NCI-H2029 (cell line): ENCODE data around the gene NFAT5.
A peak's percentile ranks its signal among the peaks of the same experiment; 100 is the strongest.
"Not testable (repeated sequence)": the region's sequence is repeated elsewhere in the genome, so short reads cannot be mapped to it uniquely, and the experiment has no call there.

Experiments used
- DNase-seq: peaks from one replicate; lab custom pipeline; 2025; lab: John Stamatoyannopoulos, UW

Gene NFAT5

GRCh38 chr16:69565671-69566239, at the start of gene NFAT5:
NFAT5 (plus strand) TSS chr16:69565966; CDS start chr16:69566302, 336 bp downstream.
- peak; percentile 43 for DNase-seq

GRCh38 chr16:69517914-69518313, 47.9 kb upstream of the NFAT5 start:
- DNase-seq = not testable (repeated sequence)

- DNase-seq = no peak
Measured at GRCh38 chr16:69520413-69520799, 45.4 kb upstream of the NFAT5 start.

DNA sequence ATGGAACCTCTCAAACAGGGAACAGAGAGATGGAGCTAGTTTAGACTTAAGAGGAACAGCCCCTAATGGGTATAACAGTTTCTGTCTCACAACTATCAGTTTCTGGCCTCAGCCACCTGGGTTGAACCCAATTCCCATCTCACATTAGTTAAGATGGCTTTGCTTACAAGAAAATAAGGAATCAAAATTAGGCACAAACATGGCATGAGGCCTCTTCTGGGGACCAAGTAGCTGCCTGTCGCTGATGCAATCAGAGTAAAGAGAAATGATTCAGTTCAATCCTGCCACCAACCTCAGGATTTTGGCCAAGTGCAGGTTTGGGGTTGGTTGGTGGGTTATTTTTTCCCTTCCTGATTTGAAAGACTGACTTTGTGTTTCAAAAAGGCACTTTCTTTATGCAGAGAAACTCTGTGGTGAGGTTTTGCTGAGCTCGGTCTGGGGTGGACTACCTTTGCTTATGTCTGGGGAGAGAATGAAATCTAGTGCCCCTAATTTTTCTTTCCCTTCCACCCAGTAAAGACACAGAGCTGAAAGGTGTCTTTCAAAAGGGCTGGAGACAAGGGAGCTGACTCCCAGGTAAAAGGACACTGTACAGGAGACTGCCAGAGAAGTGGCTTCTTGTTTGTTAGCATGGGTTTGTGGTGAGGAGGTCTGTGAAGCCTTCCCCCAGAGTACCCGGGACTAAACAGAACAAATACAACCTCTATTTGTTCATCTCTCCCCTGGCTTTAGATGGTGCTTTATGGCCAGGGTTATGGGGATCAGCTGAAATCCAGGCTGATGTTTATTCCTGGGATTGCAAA, 44.8 kb upstream of the NFAT5 start:
- DNase-seq = no peak

- no peak for DNase-seq
Measured at GRCh38 chr16:69522041-69522578, 43.7 kb upstream of the NFAT5 start.

- no peak for DNase-seq
Measured at GRCh38 chr16:69522732-69523404, 42.9 kb upstream of the NFAT5 start.

GRCh38 chr16:69523566-69524305, 42.0 kb upstream of the NFAT5 start:
- no peak for DNase-seq

GRCh38 chr16:69526831-69527655, 38.7 kb upstream of the NFAT5 start:
- DNase-seq = no peak

DNA sequence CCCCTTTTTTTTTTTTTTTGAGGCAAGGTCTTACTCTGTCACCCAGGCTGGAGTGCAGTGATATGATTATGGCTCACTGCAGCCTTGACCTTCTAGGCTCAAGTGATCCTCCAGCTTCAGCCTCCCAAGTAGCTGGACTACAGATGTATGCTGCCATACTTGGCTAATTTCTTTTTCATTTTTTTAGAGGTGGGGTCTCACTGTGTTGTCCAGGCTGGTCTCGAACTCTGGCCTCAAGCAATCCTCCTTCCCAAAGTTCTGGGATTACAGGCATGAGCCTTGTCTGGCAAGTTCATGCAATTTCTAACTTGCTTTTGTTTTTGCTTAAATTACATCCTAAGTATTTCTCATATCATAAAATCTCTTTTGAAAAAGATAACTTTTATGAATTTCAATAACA, 33.8 kb upstream of the NFAT5 start:
- DNase-seq = no peak

DNA sequence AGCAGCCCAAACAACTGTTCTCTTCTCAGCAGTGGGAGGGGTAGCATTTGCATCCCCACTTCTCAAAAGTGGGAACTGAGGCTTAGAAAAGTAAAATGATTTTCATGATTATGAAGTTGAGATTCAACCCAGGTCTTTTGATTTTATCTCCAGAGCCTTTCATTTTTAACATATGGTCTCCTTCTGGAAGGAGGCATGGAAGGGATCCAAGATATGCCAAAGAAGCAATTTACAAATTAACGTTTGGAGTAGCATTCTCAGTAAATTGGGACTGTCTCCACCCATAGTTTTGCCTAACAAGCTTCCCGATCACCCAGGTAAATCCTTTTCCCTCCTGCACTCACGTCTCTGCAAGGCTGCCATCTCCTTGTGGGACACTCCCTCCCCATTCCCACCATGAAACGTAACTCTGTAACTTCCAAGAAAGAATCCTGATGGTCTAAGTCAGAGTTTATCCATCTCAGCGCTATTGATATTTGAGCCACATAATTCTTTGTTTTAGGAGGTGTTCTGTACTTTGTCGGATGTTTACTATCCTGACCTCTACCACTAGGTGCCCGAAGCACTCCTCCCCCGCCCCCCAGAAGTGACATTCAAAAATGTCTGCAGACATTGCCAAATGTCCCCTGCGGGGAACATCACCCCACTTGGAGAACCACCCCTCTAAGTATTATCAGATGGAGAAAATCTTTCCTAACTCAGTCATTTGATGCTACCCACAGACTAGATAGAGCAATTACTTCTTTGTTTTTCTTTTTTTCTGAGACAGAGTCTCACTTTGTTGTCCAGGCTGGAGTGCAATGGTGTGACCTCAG, 32.9 kb upstream of the NFAT5 start:
- no peak for DNase-seq

DNA sequence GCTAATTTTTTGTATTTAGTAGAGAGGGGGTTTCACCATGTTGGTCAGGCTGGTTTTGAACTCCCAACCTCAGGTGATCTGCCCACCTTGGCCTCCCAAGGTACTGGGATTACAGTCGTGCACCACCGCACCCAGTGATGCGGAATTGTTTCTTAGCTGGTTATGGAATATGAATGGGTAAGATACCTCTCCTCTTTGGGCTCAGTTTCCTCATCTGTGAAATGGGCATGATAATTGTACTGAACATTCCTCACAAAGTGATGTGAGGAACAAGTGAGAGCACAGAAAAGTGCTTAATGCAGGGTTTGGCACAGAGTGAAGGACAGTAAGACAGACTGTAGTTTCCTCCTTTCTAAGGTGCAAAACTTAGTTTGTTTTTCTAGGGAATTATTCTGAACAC, 31.0 kb upstream of the NFAT5 start:
- no peak for DNase-seq

- no peak for DNase-seq
Measured at GRCh38 chr16:69535123-69536050, 30.4 kb upstream of the NFAT5 start.

GRCh38 chr16:69537706-69538080, 28.1 kb upstream of the NFAT5 start:
- DNase-seq = no peak

DNA sequence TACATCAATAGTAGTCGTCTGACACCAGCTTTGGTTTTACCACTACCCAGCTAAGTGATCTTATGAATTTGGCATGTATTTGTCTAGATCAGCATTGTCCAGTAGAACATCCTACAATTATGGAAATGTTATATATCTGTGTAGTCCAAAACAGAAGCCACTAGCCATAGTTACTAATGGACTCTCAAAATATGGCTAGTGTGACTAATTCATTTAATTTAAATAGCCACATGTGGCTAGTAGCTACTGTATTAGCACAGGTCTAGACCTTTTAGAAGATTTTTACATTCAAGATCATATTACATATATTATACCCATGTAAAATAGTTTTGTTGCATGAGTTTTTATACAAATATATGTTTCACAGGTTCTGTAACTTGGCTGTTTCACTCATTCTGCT, 27.0 kb upstream of the NFAT5 start:
- no peak for DNase-seq

DNA sequence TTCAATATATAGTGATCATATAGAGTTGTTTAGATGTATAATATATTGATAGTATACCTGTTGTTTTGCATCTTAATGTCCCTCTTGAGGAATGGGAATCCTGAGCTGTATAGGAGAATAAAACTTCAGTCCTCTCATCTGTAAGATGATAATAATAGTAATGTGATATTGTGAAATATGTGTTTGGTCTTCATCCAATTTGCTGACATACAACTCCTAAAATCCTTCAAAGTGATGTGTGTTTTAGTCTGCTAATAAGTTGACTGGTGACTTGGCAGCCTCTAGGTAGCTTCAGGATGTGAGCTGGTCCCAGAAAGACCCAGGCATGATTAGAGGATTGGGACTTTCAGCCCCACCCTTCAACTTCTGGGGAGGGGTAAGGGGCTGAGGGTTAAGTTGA, 22.8 kb upstream of the NFAT5 start:
- no peak for DNase-seq

- DNase-seq = no peak
Measured at GRCh38 chr16:69544088-69544487, 21.7 kb upstream of the NFAT5 start.

DNA sequence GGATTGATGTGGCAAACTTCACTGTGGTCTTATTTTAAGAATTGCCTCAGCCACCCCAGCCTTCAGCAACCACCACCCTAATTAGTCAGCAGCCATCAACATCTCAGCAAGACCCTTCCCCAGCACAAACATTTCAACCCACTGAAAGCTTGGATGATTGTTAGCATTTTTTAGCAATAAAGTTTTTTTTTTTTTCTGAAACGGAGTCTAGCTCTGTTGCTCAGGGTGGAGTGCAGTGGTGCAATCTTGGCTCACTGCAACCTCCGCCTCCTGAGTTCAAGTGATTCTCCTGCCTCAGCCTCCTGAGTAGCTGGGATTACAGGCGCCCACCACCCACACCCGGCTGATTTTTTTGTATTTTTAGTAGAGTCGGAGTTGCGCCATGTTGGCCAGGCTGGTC, 19.1 kb upstream of the NFAT5 start:
- DNase-seq = not testable (repeated sequence)

DNA sequence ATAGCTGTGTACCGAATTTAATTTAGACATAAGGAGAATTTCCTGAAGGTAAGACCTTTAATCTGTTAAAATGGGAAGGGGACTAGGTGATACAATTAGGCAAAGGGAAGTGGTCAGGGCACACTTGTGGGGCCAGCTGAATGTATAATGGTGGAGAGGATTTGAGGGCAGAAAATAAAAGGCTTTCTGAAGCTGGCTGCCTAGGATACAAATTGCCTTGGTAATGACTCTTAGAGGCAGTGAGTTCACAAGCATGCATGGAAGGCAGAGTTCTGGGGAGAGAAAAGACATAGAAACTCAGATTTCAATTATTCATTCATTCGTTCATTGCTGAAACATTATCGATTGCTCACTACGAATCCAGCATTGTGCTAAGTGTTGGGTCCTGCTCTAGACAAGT, 12.4 kb upstream of the NFAT5 start:
- no peak for DNase-seq

DNA sequence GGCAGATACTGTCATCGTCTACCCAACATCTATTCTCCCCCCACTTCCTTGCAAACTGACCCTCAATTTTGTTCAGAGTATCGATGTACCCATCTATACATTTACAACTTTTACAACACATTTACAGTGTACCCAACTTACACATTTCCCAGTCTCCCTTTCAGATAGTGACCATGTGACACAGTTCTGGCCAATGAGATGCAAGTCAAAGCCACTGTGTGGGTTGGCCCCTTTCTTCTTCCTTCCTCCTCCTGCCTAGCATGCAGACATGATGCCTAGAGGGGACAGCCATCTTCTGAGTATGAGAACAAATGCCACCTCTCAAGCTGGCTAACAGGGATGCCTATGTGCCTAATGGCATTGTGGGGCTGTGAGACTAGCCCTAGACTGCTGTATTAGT, 11.3 kb upstream of the NFAT5 start:
- DNase-seq = no peak
